Hematopoietic multipotent progenitor cell treated with erythropoietin and hydrocortisone succinate and interleukin-3 and kit ligand, for 17 days (in vitro differentiated cells): Measurements from ENCODE around the gene MFSD2B.
"Not testable (repeated sequence)": the region's sequence is repeated elsewhere in the genome, so short reads cannot be mapped to it uniquely, and the experiment has no call there.

Experiments used
- DNase-seq: peaks from one replicate; pipeline ENCODE4 v3.0.0-alpha.2; 2015; ENCODE audit warnings: low spot score

Gene MFSD2B

GRCh38 chr2:24019729-24020128, 9.8 kb downstream of the MFSD2B start:
- no peak for DNase-seq

- no peak for DNase-seq
Measured at GRCh38 chr2:24020244-24020643, 10.4 kb downstream of the MFSD2B start.

- DNase-seq = peak; percentile 39
Measured at GRCh38 chr2:24021122-24021998, 11.5 kb downstream of the MFSD2B start.

GRCh38 chr2:24022324-24022974, 12.6 kb downstream of the MFSD2B start:
- no peak for DNase-seq

- DNase-seq = no peak
Measured at GRCh38 chr2:24022975-24023575, 13.2 kb downstream of the MFSD2B start.

GRCh38 chr2:24024018-24024417, 14.1 kb downstream of the MFSD2B start:
- DNase-seq = no peak

- peak; percentile 55 for DNase-seq
Measured at GRCh38 chr2:24024996-24025663, 15.2 kb downstream of the MFSD2B start.

- no peak for DNase-seq
Measured at GRCh38 chr2:24026233-24026632, 16.3 kb downstream of the MFSD2B start.

GRCh38 chr2:24038786-24039499, 29.1 kb downstream of the MFSD2B start:
- no peak for DNase-seq

GRCh38 chr2:24040511-24040910, 30.6 kb downstream of the MFSD2B start:
- DNase-seq = no peak

GRCh38 chr2:24043133-24043532, 33.2 kb downstream of the MFSD2B start:
- not testable (repeated sequence) for DNase-seq

GRCh38 chr2:24045511-24046508, 35.9 kb downstream of the MFSD2B start:
- DNase-seq = no peak

- DNase-seq = no peak
Measured at GRCh38 chr2:24046599-24046929, 36.7 kb downstream of the MFSD2B start.

- DNase-seq = peak; percentile 91
Measured at GRCh38 chr2:24046930-24047702, 37.2 kb downstream of the MFSD2B start, which contains the start of gene WDCP. TSS of gene WDCP (minus strand) at chr2:24047391. CDS start at chr2:24039494, 7,897 bp downstream.

- no peak for DNase-seq
Measured at GRCh38 chr2:24047703-24048033, 37.8 kb downstream of the MFSD2B start.

GRCh38 chr2:24048769-24049484, 39.0 kb downstream of the MFSD2B start:
- no peak for DNase-seq

- peak; percentile 37 for DNase-seq
Measured at GRCh38 chr2:24049485-24050021, 39.7 kb downstream of the MFSD2B start, which contains the start of gene FKBP1B. TSS of gene FKBP1B (plus strand) at chr2:24049741. CDS start at chr2:24049850, 109 bp downstream.

- DNase-seq = no peak
Measured at GRCh38 chr2:24050041-24050979, 40.4 kb downstream of the MFSD2B start.
